ENCODE measurements around the gene GRHL1.
A peak's percentile ranks its signal among the peaks of the same experiment; 100 is the strongest.

The GRHL1 gene

GRCh38 chr2:9990736-9991135 is 39.2 kb downstream of the GRHL1 start:
- Histone ChIP-seq H2AFZ (ENCODE audit: low read depth, low read length) (no peak overlapping the region), H3K4me3 (ENCODE audit: low read length) (no peak overlapping the region)

GRCh38 chr2:9991221-9991620 is 39.7 kb downstream of the GRHL1 start:
- H3K79me2 ChIP-seq (ENCODE audit: low read length): no peaks in the 10 kb centered on the region
- H3K4me3 ChIP-seq (ENCODE audit: low read length): no peak overlapping the region
- no peak overlapping the region for H3K9ac ChIP-seq (ENCODE audit: low read length)
- H3K4me1 ChIP-seq (ENCODE audit: low read length): peaks cover 29% of the 10 kb centered on the region
- no peak overlapping the region; the same call in 1 of the 2 replicates for H3K27ac ChIP-seq (ENCODE audit: low read length)
- no peaks in the 10 kb centered on the region for H3K9me3 ChIP-seq (ENCODE audit: insufficient read depth, low read length)
- H4K20me1 ChIP-seq (ENCODE audit: insufficient read depth, low read length): no peaks in the 10 kb centered on the region
- TF ChIP-seq CTCF (IDR thresholded peaks at IDR 0.05; ENCODE audit: low read depth, low read length): no peak
- H3K4me2 ChIP-seq (ENCODE audit: low read length): peak overlapping the region; percentile 43
- H2AFZ ChIP-seq (ENCODE audit: low read depth, low read length): no peak overlapping the region
- H3K27me3 ChIP-seq (ENCODE audit: low read depth, low read length): no peaks in the 10 kb centered on the region
- H3K36me3 ChIP-seq (replicated peaks; ENCODE audit: low read depth, low read length): no peaks in the 10 kb centered on the region

More at GRCh38 chr2:9990736-9991135, 39.2 kb downstream of the GRHL1 start:
- Histone ChIP-seq H3K79me2 (ENCODE audit: low read length) (no peaks in the 10 kb centered on the region), H3K9ac (ENCODE audit: low read length) (no peak overlapping the region), H3K4me2 (ENCODE audit: low read length) (peak overlapping the region; percentile 43), H4K20me1 (ENCODE audit: insufficient read depth, low read length) (no peaks in the 10 kb centered on the region), H3K27me3 (ENCODE audit: low read depth, low read length) (no peaks in the 10 kb centered on the region), H3K9me3 (ENCODE audit: insufficient read depth, low read length) (no peaks in the 10 kb centered on the region), H3K36me3 (replicated peaks; ENCODE audit: low read depth, low read length) (no peaks in the 10 kb centered on the region), H3K27ac (ENCODE audit: low read length) (no peak overlapping the region), H3K4me1 (ENCODE audit: low read length) (peaks cover 29% of the 10 kb centered on the region)
- no peak for TF ChIP-seq CTCF (IDR thresholded peaks at IDR 0.05; ENCODE audit: low read depth, low read length)
- no peak for TF ChIP-seq EZH2phosphoT487 (IDR thresholded peaks at IDR 0.05; ENCODE audit: low read depth)

- Histone ChIP-seq H3K27me3 (ENCODE audit: low read depth, low read length) (no peaks in the 10 kb centered on the region), H3K4me3 (ENCODE audit: low read length) (no peak overlapping the region; the same call in 1 of the 2 replicates), H3K9me3 (ENCODE audit: insufficient read depth, low read length) (no peaks in the 10 kb centered on the region), H3K36me3 (replicated peaks; ENCODE audit: low read depth, low read length) (no peaks in the 10 kb centered on the region), H3K27ac (ENCODE audit: low read length) (no peak overlapping the region; the same call in 1 of the 2 replicates), H3K9ac (ENCODE audit: low read length) (no peak overlapping the region), H3K4me1 (ENCODE audit: low read length) (peaks cover 29% of the 10 kb centered on the region), H3K4me2 (ENCODE audit: low read length) (peak overlapping the region; percentile 43), H4K20me1 (ENCODE audit: insufficient read depth, low read length) (no peaks in the 10 kb centered on the region), H2AFZ (ENCODE audit: low read depth, low read length) (no peak overlapping the region), H3K79me2 (ENCODE audit: low read length) (no peaks in the 10 kb centered on the region)
- TF ChIP-seq CTCF (IDR thresholded peaks at IDR 0.05; ENCODE audit: low read depth, low read length) (no peak), EZH2phosphoT487 (IDR thresholded peaks at IDR 0.05; ENCODE audit: low read depth) (no peak)
These were observed 40.4 kb downstream of the GRHL1 start for GRCh38 chr2:9991829-9992273.

GRCh38 chr2:9992427-9993187 is 41.1 kb downstream of the GRHL1 start:
- H3K9ac ChIP-seq (ENCODE audit: low read length): no peak overlapping the region
- no peaks in the 10 kb centered on the region for H3K27me3 ChIP-seq (ENCODE audit: low read depth, low read length)
- no peaks in the 10 kb centered on the region for H3K79me2 ChIP-seq (ENCODE audit: low read length)
- H3K27ac ChIP-seq (ENCODE audit: low read length): no peak overlapping the region
- H3K36me3 ChIP-seq (replicated peaks; ENCODE audit: low read depth, low read length): no peaks in the 10 kb centered on the region
- H3K9me3 ChIP-seq (ENCODE audit: insufficient read depth, low read length): no peaks in the 10 kb centered on the region
- no peak overlapping the region for H3K4me2 ChIP-seq (ENCODE audit: low read length)
- H3K4me3 ChIP-seq (ENCODE audit: low read length): no peak overlapping the region
- peaks cover 29% of the 10 kb centered on the region for H3K4me1 ChIP-seq (ENCODE audit: low read length)
- TF ChIP-seq CTCF (IDR thresholded peaks at IDR 0.05; ENCODE audit: low read depth, low read length) (no peak), EZH2phosphoT487 (IDR thresholded peaks at IDR 0.05; ENCODE audit: low read depth) (no peak)
- H2AFZ ChIP-seq (ENCODE audit: low read depth, low read length): no peak overlapping the region
- H4K20me1 ChIP-seq (ENCODE audit: insufficient read depth, low read length): no peaks in the 10 kb centered on the region
